Stimulated activated CD8-positive, alpha-beta memory T cell treated with anti-CD3 and anti-CD28 coated beads, Interleukin-15, amount 100 ng/mL, for 48 hours (primary cell): ENCODE results near the gene TRABD2A.

Experiments used
- DNase-seq, 2 donors: peaks; one replicate each; pipeline ENCODE4 v3.0.0-alpha.2; 2020; ENCODE audit warnings: low read depth in 2 of 2

TRABD2A gene

GRCh38 chr2:84850471-84850870 is 30.4 kb downstream of the TRABD2A start:
- DNase-seq = no peak

GRCh38 chr2:84849271-84849952 is 31.5 kb downstream of the TRABD2A start:
- peak in 1 of 2 donors; percentile 30 for DNase-seq

GRCh38 chr2:84847326-84848050 is 33.4 kb downstream of the TRABD2A start:
- no peak for DNase-seq

- no peak for DNase-seq
Observed at GRCh38 chr2:84846741-84847142, 34.1 kb downstream of the TRABD2A start.

- DNase-seq = no peak
Observed at GRCh38 chr2:84846041-84846663, 34.7 kb downstream of the TRABD2A start.

GRCh38 chr2:84844141-84844540 is 36.7 kb downstream of the TRABD2A start:
- DNase-seq = no peak

- no peak for DNase-seq
Observed at GRCh38 chr2:84841577-84841976, 39.3 kb downstream of the TRABD2A start.

- DNase-seq = no peak
Observed at GRCh38 chr2:84840306-84840705, 40.6 kb downstream of the TRABD2A start.

GRCh38 chr2:84839851-84840250 is 41.0 kb downstream of the TRABD2A start:
- DNase-seq = no peak

- DNase-seq = no peak
Observed at GRCh38 chr2:84838434-84839145, 42.3 kb downstream of the TRABD2A start.

- no peak for DNase-seq
Observed at GRCh38 chr2:84836215-84836614, 44.7 kb downstream of the TRABD2A start.

- no peak for DNase-seq
Observed at GRCh38 chr2:84833481-84834150, 47.3 kb downstream of the TRABD2A start.

- DNase-seq = no peak
Observed at GRCh38 chr2:84832772-84833461, 48.0 kb downstream of the TRABD2A start.

GRCh38 chr2:84830758-84831500 is 50.0 kb downstream of the TRABD2A start:
- DNase-seq = no peak

- DNase-seq = no peak
Observed at GRCh38 chr2:84830095-84830494, 50.8 kb downstream of the TRABD2A start.

- DNase-seq = no peak
Observed at GRCh38 chr2:84829693-84830092, 51.2 kb downstream of the TRABD2A start.

GRCh38 chr2:84827978-84828575 is 52.8 kb downstream of the TRABD2A start:
- no peak for DNase-seq

GRCh38 chr2:84823788-84824187 is 57.1 kb downstream of the TRABD2A start:
- DNase-seq = no peak

- no peak for DNase-seq
Observed at GRCh38 chr2:84823229-84823628, 57.7 kb downstream of the TRABD2A start.

GRCh38 chr2:84821806-84822205 is 59.1 kb downstream of the TRABD2A start:
- no peak for DNase-seq
